Activated effector memory CD4-positive, alpha-beta T cell treated with Interleukin-2 at 50 U/mL for 16 hours (primary cell): ENCODE data around the gene ANP32B.

Experiments used
- DNase-seq: peaks from one replicate; pipeline ENCODE4 v3.0.0-alpha.2; 2020

Gene ANP32B

DNA sequence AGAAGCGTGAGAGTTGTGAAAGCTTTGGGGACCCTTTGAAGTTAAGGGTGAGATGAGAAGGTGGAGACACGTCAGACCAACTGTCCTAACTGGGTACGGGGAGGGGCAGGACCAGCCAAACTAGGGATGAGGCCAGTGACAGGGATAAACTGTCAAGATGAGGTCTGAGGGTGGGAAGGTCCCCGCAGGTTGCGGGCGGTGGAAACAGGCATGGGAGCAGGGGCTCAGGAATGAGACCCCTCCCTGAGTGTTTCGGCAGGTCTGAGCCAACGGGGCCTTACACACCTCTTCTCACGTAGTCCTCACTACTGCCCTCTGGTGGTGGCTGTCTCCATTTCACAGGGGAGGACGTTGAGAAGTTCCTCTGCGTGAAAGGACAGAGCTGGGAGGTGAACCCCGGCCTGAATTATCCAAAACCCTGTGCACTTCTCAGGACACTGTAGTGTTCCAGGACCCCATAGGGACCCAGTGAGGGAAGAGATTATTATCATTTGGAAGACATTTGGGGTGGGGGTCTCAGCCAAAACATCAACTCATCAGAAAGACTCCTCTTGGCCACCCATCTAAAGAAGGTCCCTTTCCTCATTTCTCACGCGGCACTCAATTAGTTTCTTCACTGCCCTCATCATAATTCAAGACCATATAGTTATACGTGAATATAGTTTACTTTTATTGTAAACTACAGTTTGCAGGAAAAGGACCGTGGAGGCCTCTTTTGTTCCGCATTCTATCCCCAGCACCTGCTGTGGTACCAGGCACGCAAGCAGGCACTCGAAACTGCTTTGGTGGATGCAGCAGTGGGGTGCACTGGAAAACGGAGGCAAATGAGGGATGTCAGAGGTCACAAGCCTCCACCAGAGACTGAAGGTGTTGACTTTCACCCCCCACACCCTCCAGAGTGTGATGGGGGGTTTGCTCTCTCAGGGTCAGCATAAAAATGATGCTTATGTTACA lies 51.7 kb downstream of the ANP32B start:
- peak; percentile 77 for DNase-seq

- DNase-seq = no peak
Observed at GRCh38 chr9:98037357-98037756, 54.2 kb downstream of the ANP32B start.

- no peak for DNase-seq
Observed at GRCh38 chr9:98038958-98039357, 55.8 kb downstream of the ANP32B start.

DNA sequence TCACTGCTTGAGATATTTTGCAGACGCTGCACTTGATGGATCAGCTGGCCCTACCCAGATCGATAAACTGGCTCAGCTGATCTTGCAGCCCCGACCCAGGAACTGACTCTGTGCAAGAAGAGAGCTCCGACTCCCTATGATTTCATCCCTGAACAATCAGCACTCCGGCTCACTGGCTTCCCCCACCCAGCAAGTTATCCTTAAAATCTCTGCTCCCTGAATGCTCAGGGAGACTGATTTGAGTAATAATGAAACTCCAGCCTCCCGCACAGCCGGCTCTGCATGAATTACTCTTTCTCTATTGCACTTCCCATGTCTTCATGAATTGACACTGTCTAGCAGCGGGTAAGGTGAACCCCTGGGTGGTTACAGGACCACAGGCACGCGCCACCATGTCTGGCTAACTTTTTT lies 56.5 kb downstream of the ANP32B start:
- no peak for DNase-seq

GRCh38 chr9:98040212-98040611 lies 57.1 kb downstream of the ANP32B start:
- DNase-seq = no peak

DNA sequence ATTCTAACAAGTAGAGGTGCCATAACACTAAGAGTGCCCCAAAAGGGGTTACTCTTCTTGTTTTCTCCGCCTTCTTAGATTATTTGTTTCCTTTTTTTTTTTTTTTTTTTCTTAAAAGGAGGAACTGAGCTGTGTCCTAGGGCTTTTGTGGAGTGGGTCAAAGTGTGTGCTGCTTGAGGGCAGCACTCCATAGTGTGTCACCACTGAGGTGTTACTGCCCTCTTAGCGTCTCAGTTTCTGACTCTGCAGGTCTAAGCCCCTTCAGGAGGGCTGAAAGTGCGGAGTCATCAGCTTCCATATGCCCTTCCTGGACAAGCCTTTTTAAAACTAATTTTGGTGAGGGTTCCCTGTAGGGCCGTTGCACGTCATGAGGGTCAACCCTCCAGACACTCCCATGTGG lies 60.8 kb downstream of the ANP32B start:
- no peak for DNase-seq

- DNase-seq = no peak
Observed at GRCh38 chr9:98045234-98046179, 62.4 kb downstream of the ANP32B start.

DNA sequence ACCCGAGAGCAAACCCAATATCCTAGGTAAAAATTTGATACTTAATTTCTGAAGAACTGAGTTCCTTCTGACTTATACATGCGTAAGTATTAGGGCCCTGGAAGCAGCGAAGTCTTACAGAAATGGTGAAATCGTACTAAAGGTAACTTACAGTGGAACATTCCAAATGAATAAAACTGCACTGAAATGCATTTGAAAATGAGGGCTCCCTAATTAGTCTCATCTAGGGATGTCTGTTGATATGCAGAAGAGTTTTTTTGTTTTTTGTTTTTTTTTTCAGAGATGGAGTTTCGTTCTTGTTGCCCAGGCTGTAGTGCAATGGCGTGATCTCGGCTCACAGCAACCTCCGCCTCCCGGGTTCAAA lies 63.0 kb downstream of the ANP32B start:
- DNase-seq = no peak

GRCh38 chr9:98047002-98047401 lies 63.9 kb downstream of the ANP32B start:
- no peak for DNase-seq

GRCh38 chr9:98049288-98050072 lies 66.3 kb downstream of the ANP32B start:
- no peak for DNase-seq

DNA sequence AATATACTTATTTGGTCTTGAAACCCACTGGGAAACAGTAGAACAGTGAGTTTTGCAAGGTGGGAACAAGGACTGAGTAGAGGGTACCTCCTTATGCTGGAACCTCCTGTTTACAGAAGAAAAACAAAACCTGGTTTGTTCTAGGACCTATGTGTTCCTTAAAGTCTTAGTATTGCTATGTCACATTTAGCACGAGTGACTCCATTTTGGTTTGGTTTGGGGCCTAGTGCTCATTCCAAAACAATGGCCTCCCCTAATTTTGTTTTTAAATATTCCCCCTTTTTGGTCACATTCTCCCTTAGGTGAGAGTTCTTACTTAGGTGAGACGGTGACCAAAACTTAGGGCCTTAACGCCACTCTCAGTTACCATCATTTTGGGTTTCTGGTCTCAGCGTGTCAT lies 67.2 kb downstream of the ANP32B start:
- no peak for DNase-seq

- no peak for DNase-seq
Observed at GRCh38 chr9:98054376-98054951, 71.3 kb downstream of the ANP32B start.

DNA sequence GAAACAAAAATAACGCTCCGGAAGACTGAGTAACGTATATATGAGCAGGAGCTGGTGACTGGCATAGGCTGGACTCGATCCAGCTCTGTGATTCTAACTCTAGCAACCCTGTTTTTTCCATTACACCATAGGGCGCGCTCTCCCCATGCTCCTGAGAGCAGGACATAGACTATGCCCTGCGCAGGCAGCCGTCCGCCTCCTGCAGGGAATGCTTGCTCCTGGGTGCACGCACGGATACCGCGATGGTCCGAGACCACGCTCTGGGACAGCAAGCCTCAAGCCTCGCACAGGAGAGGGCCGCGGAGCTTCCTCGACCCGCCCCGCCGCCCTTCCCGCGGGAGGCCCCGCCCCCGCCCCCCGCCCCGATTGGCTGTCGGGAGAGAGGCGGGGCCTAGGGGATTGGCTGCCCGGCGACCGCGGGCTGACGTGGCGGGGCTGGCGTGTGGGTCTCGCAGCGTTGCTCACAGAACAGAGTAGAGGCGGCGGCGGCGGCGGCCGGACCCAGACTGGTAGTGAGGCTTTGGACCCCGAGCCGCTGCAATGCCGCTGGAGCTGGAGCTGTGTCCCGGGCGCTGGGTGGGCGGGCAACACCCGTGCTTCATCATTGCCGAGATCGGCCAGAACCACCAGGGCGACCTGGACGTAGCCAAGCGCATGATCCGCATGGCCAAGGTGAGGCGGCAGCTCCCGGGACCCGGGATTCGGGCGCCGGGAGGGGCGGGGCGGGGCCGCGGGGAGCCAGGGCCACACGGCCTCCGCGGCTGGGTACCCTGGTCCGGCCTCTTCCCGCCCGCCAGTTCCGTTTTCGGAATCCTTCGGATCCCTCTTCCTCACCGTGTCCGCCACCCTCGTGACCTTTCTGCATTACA lies 73.4 kb downstream of the ANP32B start, which contains the start of gene NANS:
Gene NANS (plus strand): TSS at position 464 of the 869 bp plus-strand sequence. CDS start 77 bp downstream, at position 541.
- DNase-seq = peak; percentile 87

DNA sequence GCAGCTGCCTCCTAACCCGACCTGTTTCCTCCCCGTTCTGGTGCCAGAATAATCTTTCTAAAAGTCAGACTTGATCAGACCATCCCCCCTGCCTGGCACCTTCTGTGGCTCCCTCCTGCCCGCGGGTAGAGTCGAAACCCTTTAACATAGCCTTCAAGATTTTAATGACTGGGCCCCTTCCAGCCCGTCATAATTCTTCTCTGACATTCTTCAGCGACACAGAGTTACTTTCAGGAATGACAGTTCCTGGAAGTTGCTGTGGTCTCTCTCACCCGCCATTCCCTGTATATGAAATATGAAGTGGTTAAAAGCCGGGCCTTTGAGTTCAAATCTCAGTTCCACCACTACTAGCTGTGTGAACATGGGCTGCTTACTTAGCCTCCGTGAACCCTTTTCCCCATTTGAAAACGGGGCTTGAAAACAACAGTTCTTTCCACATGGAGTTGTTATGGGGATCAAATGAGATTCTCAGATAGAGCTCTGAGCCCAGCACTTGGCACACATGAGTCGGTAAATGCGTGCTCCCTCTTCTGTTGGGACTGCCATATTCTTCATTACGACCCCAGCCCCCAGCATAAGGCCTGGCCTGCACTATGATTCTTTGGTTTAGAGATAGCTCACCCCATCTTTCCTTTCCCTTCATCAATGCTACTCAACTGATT lies 74.1 kb downstream of the ANP32B start:
- DNase-seq = no peak

- no peak for DNase-seq
Observed at GRCh38 chr9:98062161-98062560, 79.0 kb downstream of the ANP32B start.

- DNase-seq = no peak
Observed at GRCh38 chr9:98064623-98065392, 81.7 kb downstream of the ANP32B start.
